CD4-positive, alpha-beta T cell treated with Interleukin-21 for 1 hour (primary cell): Measurements from ENCODE around the gene AP1S2.
"Not testable (repeated sequence)": the region's sequence is repeated elsewhere in the genome, so short reads cannot be mapped to it uniquely, and the experiment has no call there.

Experiments
- DNase-seq: peaks from one replicate; pipeline ENCODE4 v3.0.0-alpha.2; 2020

Gene AP1S2

DNA sequence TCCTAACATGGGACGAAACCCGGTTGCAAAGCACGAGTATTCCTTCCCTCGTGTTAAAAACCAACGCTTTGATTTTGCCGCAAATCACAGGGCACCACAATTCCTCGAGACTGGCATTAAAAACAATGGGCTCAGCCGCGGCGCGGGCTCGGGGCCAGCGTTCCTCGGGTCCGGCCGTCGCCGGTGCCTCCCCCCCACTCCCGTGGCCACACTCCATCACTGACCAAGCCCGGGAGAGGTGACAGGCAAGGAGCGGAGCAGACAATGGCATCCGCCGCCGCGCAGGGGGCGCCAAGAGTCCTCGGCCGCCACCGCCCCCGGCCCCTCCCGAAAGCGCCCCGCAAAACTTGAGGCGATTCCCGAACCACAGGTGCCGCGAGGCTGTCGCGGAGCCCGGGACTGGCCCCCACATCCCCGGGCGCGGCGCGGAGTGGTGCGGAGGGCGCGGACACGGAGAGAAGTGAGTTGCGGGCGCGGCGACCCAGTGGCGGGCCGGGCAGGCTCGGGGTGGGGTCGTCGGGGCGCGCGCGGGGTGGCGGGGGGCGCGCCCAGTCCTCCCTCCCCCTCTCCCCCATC is 445 bp downstream of the AP1S2 start:
- peak; percentile 41 for DNase-seq

DNA sequence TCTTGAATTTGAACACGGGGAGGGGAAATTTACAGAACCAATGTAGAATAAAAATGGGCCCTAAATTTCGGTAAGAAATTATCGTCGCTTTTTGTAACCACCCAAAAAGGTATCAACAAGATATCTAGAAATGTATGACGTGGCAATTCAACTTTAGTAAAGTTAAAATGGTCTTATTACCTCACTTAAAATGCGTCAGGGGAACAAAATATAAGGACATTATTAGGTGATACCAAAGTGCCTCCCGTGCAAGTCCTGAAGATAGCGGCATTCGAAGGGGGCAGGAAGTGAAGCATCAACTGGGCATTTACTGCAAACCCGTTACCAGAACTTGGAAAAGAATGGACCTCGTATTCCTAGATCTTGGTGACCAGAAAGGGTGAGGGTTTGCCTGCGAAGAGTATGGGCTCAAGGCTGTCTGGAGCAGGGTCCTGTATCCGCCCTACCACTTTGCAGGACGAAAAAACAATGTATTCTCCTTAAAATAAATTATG is 980 bp downstream of the AP1S2 start:
- DNase-seq: no peak

DNA sequence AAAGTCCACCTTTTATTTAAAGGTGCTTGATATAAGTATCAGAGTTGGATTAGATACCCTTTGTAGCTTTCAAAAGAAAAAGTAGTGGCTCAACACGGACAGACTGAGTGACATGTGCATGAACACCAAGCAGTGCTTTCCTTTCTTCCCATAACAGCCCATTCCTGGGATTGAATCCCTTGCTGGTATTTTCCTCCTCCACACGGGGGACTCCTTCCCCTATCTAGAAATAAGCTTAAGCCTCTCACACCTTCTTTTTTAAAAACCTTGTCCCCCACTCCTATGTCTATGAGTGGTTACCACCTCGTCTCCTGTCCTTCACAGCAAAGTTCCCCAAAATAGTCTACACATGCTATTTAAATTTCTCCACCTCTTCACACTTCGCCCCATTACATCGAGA is 5.1 kb downstream of the AP1S2 start:
- no peak for DNase-seq

GRCh38 chrX:15848576-15848975 is 6.0 kb downstream of the AP1S2 start:
- DNase-seq: no peak

GRCh38 chrX:15843960-15844359 is 10.7 kb downstream of the AP1S2 start:
- no peak for DNase-seq

- DNase-seq: no peak
Observed at GRCh38 chrX:15841853-15842516, 12.6 kb downstream of the AP1S2 start.

- DNase-seq: peak; percentile 19
Observed at GRCh38 chrX:15838017-15838416, 16.6 kb downstream of the AP1S2 start.

- no peak for DNase-seq
Observed at GRCh38 chrX:15834827-15835595, 19.6 kb downstream of the AP1S2 start.

GRCh38 chrX:15834053-15834452 is 20.6 kb downstream of the AP1S2 start:
- DNase-seq: no peak

GRCh38 chrX:15831347-15831746 is 23.3 kb downstream of the AP1S2 start:
- not testable (repeated sequence) for DNase-seq

DNA sequence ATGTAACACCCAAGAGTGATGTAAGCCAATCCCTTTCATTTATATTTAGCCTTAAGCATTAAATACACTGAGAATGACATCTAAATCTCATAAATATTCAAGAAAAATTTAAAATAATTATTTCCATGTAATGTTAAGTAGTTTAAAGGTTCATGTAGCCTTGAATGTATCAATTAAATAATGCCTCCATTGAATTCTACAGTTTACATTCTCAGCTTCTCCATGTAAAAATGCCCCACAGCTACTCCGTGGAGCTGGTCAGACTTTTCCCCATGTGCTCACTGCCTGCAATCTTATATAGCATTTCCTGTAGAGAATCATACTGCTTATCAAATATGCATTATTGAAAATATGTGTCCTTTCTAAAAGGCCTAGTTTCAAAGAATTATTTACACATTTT is 25.4 kb downstream of the AP1S2 start:
- DNase-seq: no peak

DNA sequence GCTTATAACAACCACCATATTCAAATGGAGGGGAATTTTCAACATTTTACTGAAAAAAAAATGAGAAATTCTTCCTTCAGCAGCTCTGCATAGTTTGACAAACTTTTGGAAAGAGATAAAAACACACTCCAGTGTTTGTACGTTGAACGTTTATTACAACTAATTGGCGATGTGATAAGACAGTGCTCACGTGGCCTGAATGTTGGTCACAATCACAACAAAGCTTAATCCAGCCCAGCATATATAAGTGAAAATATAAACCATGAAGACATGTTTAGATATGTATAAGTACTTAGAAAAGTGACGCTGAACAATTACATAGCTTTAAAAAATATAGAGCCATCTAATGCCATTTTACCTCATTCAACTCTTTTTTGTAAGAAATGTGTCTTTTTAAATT is 28.7 kb downstream of the AP1S2 start:
- no peak for DNase-seq

DNA sequence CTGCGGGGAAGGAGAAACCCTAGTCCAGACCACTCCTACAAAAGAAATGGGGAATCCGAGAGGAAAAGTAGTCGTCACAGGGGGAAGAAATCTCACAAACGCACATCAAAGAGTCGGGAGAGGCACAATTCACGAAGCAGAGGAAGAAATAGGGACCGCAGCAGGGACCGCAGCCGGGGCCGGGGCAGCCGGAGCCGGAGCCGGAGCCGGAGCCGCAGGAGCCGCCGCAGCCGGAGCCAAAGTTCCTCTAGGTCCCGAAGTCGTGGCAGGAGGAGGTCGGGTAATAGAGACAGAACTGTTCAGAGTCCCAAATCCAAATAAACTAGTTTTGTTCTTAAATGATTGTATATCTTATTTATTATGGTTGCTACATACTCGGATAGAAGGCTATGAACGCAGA is 31.7 kb downstream of the AP1S2 start:
- no peak for DNase-seq

GRCh38 chrX:15820106-15821073 is 34.2 kb downstream of the AP1S2 start:
- no peak for DNase-seq

DNA sequence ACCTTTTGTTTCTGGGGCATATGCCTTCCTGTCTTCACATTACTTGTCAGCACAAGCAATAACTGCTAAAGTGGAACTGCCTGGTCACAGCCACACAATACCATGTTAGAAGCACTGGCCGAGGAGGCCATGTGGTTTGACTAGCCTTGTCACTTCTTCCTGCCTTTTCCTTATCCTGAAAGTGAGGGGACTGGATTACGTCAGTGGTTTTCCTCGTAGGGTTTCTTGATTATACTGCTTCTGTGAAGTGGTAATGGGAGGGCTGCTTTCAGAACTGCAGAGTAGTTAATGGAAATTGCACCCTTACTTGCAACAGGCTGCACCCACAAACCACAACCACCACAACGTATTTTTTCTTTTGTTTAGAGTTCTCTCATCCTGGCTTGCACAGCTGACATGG is 37.7 kb downstream of the AP1S2 start:
- peak; percentile 57 for DNase-seq

DNA sequence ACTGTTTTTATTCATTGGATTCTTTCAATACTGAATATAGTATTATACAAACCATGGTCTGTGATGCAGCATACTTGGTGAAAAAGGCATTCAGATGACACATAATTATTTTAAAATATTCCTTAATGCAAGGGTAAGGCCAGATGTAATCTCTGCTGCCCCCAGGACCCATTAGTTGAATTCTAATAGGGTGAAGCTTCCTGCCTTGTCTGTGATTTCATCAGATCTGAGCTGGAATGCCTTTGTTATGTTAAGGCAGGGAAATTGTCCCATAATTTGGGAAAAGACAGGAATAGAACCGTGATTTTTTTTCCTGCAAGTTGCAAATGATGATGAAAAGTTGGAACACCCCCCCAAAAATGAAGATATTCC is 38.2 kb downstream of the AP1S2 start:
- no peak for DNase-seq

GRCh38 chrX:15815779-15816437 is 38.7 kb downstream of the AP1S2 start:
- DNase-seq: peak; percentile 35

- DNase-seq: no peak
Observed at GRCh38 chrX:15814771-15815365, 39.7 kb downstream of the AP1S2 start.

DNA sequence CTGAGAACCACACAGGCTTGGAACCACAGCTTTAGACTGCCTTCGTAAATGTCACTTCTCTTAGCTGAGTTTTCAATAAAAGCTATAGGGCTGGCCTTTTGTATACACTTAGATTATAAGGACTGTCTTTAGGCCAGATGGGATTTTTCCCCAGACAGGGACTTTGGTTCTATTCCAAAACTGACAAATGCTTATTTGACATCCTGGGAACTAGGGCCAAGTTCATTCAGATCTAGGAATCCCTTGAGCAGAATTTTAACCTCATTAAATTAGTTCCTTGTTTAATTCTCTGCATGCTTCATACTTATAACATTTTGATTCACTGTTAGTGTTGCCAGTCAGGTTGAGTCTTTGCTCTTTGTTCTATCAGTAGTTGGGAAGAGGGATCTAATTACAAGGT is 41.2 kb downstream of the AP1S2 start:
- DNase-seq: no peak

- no peak for DNase-seq
Observed at GRCh38 chrX:15812192-15812938, 42.2 kb downstream of the AP1S2 start.

- no peak for DNase-seq
Observed at GRCh38 chrX:15808254-15808653, 46.4 kb downstream of the AP1S2 start.
